ENCODE data around the gene ZNF384. TPM values are rescaled to one million over a fixed set of nuclear protein-coding genes. Genes with fewer than 3 reads are reported as not detected.

The ZNF384 gene
- total RNA-seq, 1 donor: 48.7 TPM

GRCh38 chr12:6630736-6631135 lies 58.4 kb downstream of the ZNF384 start:
- no peak for DNase-seq (ENCODE audit: low read depth in 2 of 3, low spot score in 2 of 3)

GRCh38 chr12:6627616-6628015 lies 61.6 kb downstream of the ZNF384 start:
- no peak for DNase-seq (ENCODE audit: low read depth in 2 of 3, low spot score in 2 of 3)

DNA sequence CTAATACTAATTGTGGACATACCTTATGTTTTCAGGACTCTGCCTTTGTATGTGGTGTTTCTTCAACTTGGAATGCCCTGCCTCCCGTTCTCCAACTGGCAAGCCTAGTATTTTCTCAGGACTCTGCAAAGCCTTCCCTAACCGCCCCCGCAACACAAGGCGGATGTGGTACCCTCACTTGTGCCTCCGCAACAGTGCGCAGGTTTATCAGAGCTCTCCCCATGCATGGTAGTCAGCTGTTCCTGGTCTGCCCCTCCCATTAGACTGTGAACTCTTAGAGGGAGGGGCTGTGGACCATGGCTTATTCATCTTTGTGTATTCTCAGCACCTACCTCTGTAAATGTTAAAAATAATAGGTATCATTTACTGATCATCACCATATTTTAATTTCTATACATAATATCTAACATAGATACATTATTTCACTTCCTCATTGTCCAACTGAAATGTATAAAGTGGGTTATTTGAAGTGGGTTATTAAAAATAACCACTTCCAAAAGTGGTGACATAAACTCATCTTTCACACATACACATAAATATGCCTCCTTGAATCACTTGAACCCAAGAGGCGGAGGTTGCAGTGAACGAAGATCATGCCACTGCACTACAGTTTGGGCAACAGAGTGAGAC lies 62.4 kb downstream of the ZNF384 start:
- DNase-seq (ENCODE audit: low read depth in 2 of 3, low spot score in 2 of 3): no peak

DNA sequence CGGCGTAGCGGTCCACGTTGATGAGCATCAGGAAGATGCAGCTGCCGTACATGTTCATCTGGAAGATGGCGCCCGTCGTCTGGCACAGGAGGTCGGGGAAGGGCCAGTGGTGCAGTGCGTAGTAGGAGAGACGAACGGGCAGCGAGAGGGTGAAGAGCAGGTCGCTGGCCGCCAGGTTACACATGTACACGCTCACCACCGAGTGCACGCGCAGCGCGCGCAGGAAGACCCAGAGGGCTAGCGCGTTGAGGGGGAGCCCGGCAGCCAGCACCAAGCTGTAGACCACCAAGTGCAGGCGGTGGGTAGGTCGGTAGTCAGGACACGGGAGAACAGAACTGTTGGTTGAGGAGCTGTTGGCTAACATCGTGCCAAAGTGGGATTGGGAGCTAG lies 68.3 kb downstream of the ZNF384 start:
- DNase-seq (ENCODE audit: low read depth in 2 of 3, low spot score in 2 of 3): no peak

DNA sequence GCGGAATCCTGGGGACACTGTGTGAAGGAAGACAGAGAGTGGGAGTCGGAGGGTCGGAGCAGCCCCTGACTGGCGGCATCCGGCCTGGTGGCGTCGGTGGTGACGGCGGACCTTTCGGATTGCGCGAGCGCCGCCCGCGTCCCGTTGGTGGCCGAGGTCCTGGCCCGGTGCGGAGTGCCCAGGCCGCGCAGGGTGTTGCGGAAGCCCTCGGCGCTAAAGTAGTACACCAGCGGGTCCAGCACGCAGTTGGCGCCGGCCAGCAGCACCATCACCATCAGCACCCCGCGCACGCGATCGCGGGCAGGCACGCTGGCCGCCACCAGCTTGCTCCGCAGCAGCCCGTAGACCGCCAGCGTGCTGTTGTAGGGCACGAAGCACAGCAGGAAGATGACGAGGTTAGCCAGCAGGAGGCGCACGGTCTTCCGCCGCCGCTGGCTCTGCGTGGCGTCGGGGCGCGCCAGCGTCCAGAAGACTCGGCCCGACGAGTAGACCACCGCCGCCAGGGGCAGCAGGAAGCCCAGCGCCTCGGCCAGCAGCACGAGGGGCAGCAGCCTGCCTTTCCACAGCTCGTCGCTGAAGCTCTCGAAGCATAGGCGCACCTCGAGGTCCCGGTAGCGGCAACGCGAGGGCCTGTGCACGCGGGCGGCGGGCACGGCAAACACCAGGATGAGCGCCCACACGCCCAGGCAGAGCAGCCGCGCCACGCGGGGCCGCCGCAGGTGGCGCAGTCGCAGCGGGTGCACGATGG lies 68.9 kb downstream of the ZNF384 start:
- DNase-seq (ENCODE audit: low read depth in 2 of 3, low spot score in 2 of 3): peak in 2 of 3 donors; percentile 71 to 82

DNA sequence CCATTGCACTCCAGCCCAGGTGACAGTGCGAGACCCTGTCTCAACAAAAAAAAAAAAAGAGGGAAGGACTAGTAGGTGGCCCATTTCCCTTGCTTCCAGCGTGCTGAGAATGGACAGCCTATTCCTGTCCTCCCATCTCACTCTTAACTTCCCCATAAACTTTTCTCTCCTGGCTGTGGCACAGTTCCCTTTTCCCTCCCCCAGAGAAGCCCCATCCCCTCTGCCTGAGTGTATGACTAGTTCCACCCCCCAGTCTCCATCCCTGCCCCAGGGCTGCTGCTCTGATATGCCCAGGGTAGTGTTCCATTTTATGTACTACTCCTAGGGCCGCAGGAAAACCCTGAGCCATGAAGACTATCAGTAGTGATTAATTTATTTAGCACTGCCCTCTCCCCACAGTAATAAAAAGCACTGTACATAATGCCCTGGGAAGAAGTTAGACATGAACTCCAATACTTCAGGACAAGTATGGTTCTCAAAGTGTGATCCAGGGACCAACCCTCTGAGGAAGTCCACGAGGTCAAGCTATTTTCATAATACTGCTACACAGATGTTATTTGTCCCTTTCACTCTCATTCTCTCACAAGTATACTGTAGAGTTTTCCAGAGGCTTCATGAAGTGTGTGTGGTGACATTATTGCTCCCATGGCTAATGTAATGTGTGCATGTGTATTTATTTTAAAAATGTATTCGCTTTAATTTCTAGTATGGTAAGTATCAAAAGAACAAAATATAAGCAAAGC lies 70.5 kb downstream of the ZNF384 start:
- no peak for DNase-seq (ENCODE audit: low read depth in 2 of 3, low spot score in 2 of 3)

Small RNAs within 50 kb of the gene (small RNA-seq; reads per million reads assigned to genes)
- not detected for gene RNU6-781P

Other genes with a start within 250 kb of the ZNF384 start
- gene CD27, start 244.4 kb downstream of the ZNF384 start, total RNA-seq: 1.1 TPM
- gene TAPBPL, start 237.3 kb downstream of the ZNF384 start, total RNA-seq: 114 TPM
- gene VAMP1, start 218.7 kb downstream of the ZNF384 start, total RNA-seq: 11.8 TPM
- 29.1 TPM for gene MRPL51, start 196.1 kb downstream of the ZNF384 start, total RNA-seq
- 41.5 TPM for gene NCAPD2, start 195.3 kb downstream of the ZNF384 start, total RNA-seq
- gene GAPDH, start 154.9 kb downstream of the ZNF384 start, total RNA-seq: 7,142 TPM
- 13.5 TPM for gene IFFO1, start 133.3 kb downstream of the ZNF384 start, total RNA-seq
- gene NOP2, start 121.1 kb downstream of the ZNF384 start, total RNA-seq: 39.9 TPM
- 305 TPM for gene CHD4, start 82.0 kb downstream of the ZNF384 start, total RNA-seq
- gene LPAR5, start 53.4 kb downstream of the ZNF384 start, total RNA-seq: 3.8 TPM
- gene ACRBP, start 41.9 kb downstream of the ZNF384 start, total RNA-seq: 15.9 TPM
- gene ING4, start 26.3 kb downstream of the ZNF384 start, total RNA-seq: 57.6 TPM
- under 0.01 TPM for gene PIANP, start 11.4 kb upstream of the ZNF384 start, total RNA-seq
- gene COPS7A, start 34.7 kb upstream of the ZNF384 start, total RNA-seq: 55.7 TPM
- 213 TPM for gene MLF2, start 63.8 kb upstream of the ZNF384 start, total RNA-seq
- 27.7 TPM for gene PTMS, start 77.0 kb upstream of the ZNF384 start, total RNA-seq
- gene LAG3, start 83.1 kb upstream of the ZNF384 start, total RNA-seq: 12.1 TPM
- gene CD4, start 100.2 kb upstream of the ZNF384 start, total RNA-seq: 3.8 TPM
- 29.6 TPM for gene GPR162, start 132.4 kb upstream of the ZNF384 start, total RNA-seq
- gene P3H3, start 139.0 kb upstream of the ZNF384 start, total RNA-seq: 13.2 TPM
- 1.9 TPM for gene GNB3, start 151.6 kb upstream of the ZNF384 start, total RNA-seq
- gene CDCA3, start 161.9 kb upstream of the ZNF384 start, total RNA-seq: 3.5 TPM
- gene USP5, start 162.8 kb upstream of the ZNF384 start, total RNA-seq: 78.1 TPM
- gene TPI1, start 178.2 kb upstream of the ZNF384 start, total RNA-seq: 440 TPM
- 10.8 TPM for gene SPSB2, start 183.9 kb upstream of the ZNF384 start, total RNA-seq
- 16.2 TPM for gene LRRC23, start 215.4 kb upstream of the ZNF384 start, total RNA-seq
- gene ENO2, start 225.2 kb upstream of the ZNF384 start, total RNA-seq: 14.0 TPM
- gene ATN1, start 238.6 kb upstream of the ZNF384 start, total RNA-seq: 25.0 TPM